ENCODE measurements around the gene PTPRD. TPM values are rescaled to one million over a fixed set of nuclear protein-coding genes. Genes with fewer than 3 reads are reported as not detected.

Gene PTPRD
- total and polyA plus RNA-seq, 2 donors from 2014 or later, result 6.4 to 78.9 TPM

- TF ChIP-seq, protein P1, sequence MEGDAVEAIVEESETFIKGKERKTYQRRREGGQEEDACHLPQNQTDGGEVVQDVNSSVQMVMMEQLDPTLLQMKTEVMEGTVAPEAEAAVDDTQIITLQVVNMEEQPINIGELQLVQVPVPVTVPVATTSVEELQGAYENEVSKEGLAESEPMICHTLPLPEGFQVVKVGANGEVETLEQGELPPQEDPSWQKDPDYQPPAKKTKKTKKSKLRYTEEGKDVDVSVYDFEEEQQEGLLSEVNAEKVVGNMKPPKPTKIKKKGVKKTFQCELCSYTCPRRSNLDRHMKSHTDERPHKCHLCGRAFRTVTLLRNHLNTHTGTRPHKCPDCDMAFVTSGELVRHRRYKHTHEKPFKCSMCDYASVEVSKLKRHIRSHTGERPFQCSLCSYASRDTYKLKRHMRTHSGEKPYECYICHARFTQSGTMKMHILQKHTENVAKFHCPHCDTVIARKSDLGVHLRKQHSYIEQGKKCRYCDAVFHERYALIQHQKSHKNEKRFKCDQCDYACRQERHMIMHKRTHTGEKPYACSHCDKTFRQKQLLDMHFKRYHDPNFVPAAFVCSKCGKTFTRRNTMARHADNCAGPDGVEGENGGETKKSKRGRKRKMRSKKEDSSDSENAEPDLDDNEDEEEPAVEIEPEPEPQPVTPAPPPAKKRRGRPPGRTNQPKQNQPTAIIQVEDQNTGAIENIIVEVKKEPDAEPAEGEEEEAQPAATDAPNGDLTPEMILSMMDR (IDR thresholded peaks at IDR 0.05; ENCODE audit: borderline replicate concordance, extremely low read depth, insufficient read depth), result no peak
- Histone ChIP-seq H3K27me3 (ENCODE audit: control insufficient read depth, insufficient read depth, low read length) (no peaks in the 10 kb centered on the region), H3K9me3 (ENCODE audit: control insufficient read depth in 2 of 3, insufficient read depth in 1 of 3, low read length in 3 of 3) (no peaks in the 10 kb centered on the region), H3K36me3 (ENCODE audit: control insufficient read depth in 2 of 3, insufficient read depth in 3 of 3, low read length in 3 of 3) (no peaks in the 10 kb centered on the region), H3K4me1 (ENCODE audit: control insufficient read depth in 2 of 3, insufficient read depth in 2 of 3, low read depth in 1 of 3, low read length in 3 of 3) (no peaks in the 10 kb centered on the region), H3K4me3 (ENCODE audit: low read length in 3 of 3) (no peak overlapping the region), H3K27ac (ENCODE audit: low read depth in 2 of 2, low read length in 2 of 2) (no peak overlapping the region), H3K9ac (ENCODE audit: low read length in 3 of 3) (no peak overlapping the region)
- FAIRE-seq (no peak), DNase-seq (no peak)
- intact Hi-C loops (cut with DNase I), result no loop called here
These were observed 2187.9 kb downstream of the PTPRD start for GRCh38 chr9:8424786-8425410.

GRCh38 chr9:8420416-8420815, 2192.4 kb downstream of the PTPRD start:
- intact Hi-C loops (cut with DNase I), result no loop called here
- Histone ChIP-seq H3K4me1 (ENCODE audit: control insufficient read depth in 2 of 3, insufficient read depth in 2 of 3, low read depth in 1 of 3, low read length in 3 of 3) (no peaks in the 10 kb centered on the region), H3K4me3 (ENCODE audit: low read length in 3 of 3) (no peak overlapping the region), H3K9ac (ENCODE audit: low read length in 3 of 3) (no peak overlapping the region), H3K9me3 (ENCODE audit: control insufficient read depth in 2 of 3, insufficient read depth in 1 of 3, low read length in 3 of 3) (no peaks in the 10 kb centered on the region), H3K36me3 (ENCODE audit: control insufficient read depth in 2 of 3, insufficient read depth in 3 of 3, low read length in 3 of 3) (no peaks in the 10 kb centered on the region), H3K27me3 (ENCODE audit: control insufficient read depth, insufficient read depth, low read length) (no peaks in the 10 kb centered on the region), H3K27ac (ENCODE audit: low read depth in 2 of 2, low read length in 2 of 2) (no peak overlapping the region)
- DNase-seq (no peak), FAIRE-seq (no peak)
- TF ChIP-seq, protein P1 (IDR thresholded peaks at IDR 0.05; ENCODE audit: borderline replicate concordance, extremely low read depth, insufficient read depth), result no peak

DNA sequence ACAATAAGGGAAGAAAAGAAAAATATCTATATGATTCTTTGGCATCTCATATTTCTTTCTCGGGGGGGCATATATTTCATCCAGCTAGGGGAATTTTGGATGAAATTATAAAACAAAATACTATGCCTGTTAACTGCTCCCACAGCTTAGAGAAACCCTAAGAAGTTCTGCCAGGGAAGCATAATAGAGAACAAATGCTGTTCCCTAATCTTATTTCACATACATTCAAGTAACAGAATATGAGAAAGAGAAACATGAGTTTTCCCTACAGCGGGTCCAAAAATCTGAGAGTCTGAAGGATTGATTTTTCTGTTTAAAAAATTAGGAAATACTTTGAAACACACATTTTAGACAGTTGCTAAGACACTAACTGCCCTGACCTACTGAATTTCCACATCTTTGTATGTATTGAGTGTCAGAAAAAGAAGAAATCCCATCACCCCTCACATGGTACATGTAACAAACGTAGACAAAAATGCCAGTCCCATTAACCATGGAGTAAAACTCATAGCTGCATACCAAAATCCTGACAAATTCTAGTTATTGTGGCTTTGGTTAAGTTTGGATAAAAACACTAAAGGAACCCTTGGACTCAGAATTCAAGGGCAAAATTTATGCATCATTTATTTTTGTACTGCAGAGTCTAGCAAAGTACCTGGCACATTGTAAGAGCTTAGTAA, 2193.1 kb downstream of the PTPRD start:
- TF ChIP-seq, protein P1 (IDR thresholded peaks at IDR 0.05; ENCODE audit: borderline replicate concordance, extremely low read depth, insufficient read depth), result no peak
- intact Hi-C loops (cut with DNase I), result no loop called here
- Histone ChIP-seq H3K36me3 (ENCODE audit: control insufficient read depth in 2 of 3, insufficient read depth in 3 of 3, low read length in 3 of 3) (no peaks in the 10 kb centered on the region), H3K4me3 (ENCODE audit: low read length in 3 of 3) (no peak overlapping the region), H3K9me3 (ENCODE audit: control insufficient read depth in 2 of 3, insufficient read depth in 1 of 3, low read length in 3 of 3) (peaks cover 0 to 1% (median 0%) of the 10 kb centered on the region in 3 donors), H3K9ac (ENCODE audit: low read length in 3 of 3) (no peak overlapping the region), H3K4me1 (ENCODE audit: control insufficient read depth in 2 of 3, insufficient read depth in 2 of 3, low read depth in 1 of 3, low read length in 3 of 3) (no peaks in the 10 kb centered on the region), H3K27me3 (ENCODE audit: control insufficient read depth, insufficient read depth, low read length) (no peaks in the 10 kb centered on the region), H3K27ac (ENCODE audit: low read depth in 2 of 2, low read length in 2 of 2) (no peak overlapping the region)
- no peak for DNase-seq
- FAIRE-seq, result no peak

Measured in kidney (tissue), 14 donors.